ENCODE measurements around the gene SENP6. TPM values are rescaled to one million over a fixed set of nuclear protein-coding genes. Genes with fewer than 3 reads are reported as not detected.

SENP6 gene
- polyA plus RNA-seq, 1 donor (not counting 4 experiments of a cell fraction or from before 2014, with no cell fraction given), result 41.1 TPM

DNA sequence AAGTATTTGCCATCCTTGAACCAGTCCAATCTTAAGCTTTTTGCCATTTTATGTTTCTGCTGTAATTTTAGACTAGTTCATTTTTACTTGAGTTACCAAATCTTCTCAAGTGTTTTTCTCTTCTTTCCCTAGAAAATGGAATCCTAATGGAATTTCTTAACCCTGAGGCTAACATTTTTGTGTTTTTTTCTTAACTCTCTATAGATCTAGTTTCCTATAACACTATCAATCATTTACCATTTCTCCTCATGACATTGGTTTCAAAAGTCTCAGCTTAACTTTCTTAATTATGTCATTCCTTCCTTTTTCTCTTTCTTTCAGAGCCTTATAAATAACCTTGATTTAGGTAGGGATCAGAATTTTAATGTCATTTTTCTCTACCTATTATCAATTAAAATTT, 54.8 kb downstream of the SENP6 start:
- H3K4me1 ChIP-seq (ENCODE audit: control insufficient read depth, extremely low read depth, insufficient read depth, low read length), result no peaks in the 10 kb centered on the region
- dilution Hi-C loops (cut with MboI; ENCODE audit: extremely low pct_ligation_motif_present, low sequenced_read_pairs), result no loop called here
- TF ChIP-seq, protein P1, sequence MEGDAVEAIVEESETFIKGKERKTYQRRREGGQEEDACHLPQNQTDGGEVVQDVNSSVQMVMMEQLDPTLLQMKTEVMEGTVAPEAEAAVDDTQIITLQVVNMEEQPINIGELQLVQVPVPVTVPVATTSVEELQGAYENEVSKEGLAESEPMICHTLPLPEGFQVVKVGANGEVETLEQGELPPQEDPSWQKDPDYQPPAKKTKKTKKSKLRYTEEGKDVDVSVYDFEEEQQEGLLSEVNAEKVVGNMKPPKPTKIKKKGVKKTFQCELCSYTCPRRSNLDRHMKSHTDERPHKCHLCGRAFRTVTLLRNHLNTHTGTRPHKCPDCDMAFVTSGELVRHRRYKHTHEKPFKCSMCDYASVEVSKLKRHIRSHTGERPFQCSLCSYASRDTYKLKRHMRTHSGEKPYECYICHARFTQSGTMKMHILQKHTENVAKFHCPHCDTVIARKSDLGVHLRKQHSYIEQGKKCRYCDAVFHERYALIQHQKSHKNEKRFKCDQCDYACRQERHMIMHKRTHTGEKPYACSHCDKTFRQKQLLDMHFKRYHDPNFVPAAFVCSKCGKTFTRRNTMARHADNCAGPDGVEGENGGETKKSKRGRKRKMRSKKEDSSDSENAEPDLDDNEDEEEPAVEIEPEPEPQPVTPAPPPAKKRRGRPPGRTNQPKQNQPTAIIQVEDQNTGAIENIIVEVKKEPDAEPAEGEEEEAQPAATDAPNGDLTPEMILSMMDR (optimal IDR thresholded peaks at IDR 0.05 in 1 of 3, IDR thresholded peaks at IDR 0.05 in 1 of 3, conservative IDR thresholded peaks at IDR 0.05 in 1 of 3; ENCODE audit: extremely low read depth in 1 of 3, insufficient read depth in 2 of 3, low read length in 3 of 3), result no peak
- TF ChIP-seq EZH2 (IDR thresholded peaks at IDR 0.05; ENCODE audit: low read length), result no peak
- H2AFZ ChIP-seq (ENCODE audit: control insufficient read depth, low read length), result no peak overlapping the region
- no peaks in the 10 kb centered on the region for H4K20me1 ChIP-seq (ENCODE audit: control insufficient read depth, extremely low read depth, insufficient read depth, low read length)
- H3K9ac ChIP-seq (ENCODE audit: control insufficient read depth, extremely low read depth, insufficient read depth, low read length), result no peak overlapping the region
- no peaks in the 10 kb centered on the region for H3K9me1 ChIP-seq (ENCODE audit: control insufficient read depth, extremely low read depth, insufficient read depth, low read length)
- H3K36me3 ChIP-seq (ENCODE audit: control insufficient read depth in 2 of 2, extremely low read depth in 1 of 2, insufficient read depth in 2 of 2, low read length in 2 of 2), result peaks cover 10 to 11% of the 10 kb centered on the region in 2 experiments
- no peak overlapping the region for H3K27ac ChIP-seq (ENCODE audit: control insufficient read depth, insufficient read depth, low read length)
- no peak overlapping the region for H3K4me3 ChIP-seq (ENCODE audit: control insufficient read depth in 2 of 3, extremely low read depth in 1 of 3, insufficient read depth in 2 of 3, low read depth in 1 of 3, low read length in 3 of 3)
- no peak for FAIRE-seq
- no peak for DNase-seq (ENCODE audit: low read depth, low spot score)
- H3K79me2 ChIP-seq (ENCODE audit: control insufficient read depth, insufficient read depth, low read length), result no peaks in the 10 kb centered on the region
- H3K27me3 ChIP-seq (ENCODE audit: control insufficient read depth, extremely low read depth, insufficient read depth, low read length), result no peaks in the 10 kb centered on the region
- no peak overlapping the region for H3K4me2 ChIP-seq (ENCODE audit: control insufficient read depth, extremely low read depth, insufficient read depth, low read depth, low read length)
- no peaks in the 10 kb centered on the region for H3K9me3 ChIP-seq (ENCODE audit: control insufficient read depth, low read depth, low read length)

DNA sequence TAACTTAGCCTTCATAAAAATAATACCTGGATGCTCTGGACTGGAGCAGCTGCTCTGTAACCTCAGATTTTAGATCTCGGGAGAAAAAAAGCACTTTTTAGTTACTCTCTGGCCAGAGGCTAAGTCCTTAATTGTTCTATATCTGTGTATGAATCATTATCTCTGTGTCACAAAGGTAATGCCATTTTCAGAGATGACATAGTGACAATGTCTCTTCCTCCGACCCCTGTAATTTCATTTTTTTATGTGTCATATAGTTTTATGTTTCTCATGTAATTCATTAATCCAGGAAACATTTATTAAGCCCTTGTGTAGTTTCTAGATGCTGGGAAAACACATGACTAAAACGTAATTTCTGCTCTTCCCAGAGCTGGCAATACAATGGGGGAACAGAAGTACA, 55.6 kb downstream of the SENP6 start:
- H3K4me2 ChIP-seq (ENCODE audit: control insufficient read depth, extremely low read depth, insufficient read depth, low read depth, low read length), result no peak overlapping the region
- H3K4me1 ChIP-seq (ENCODE audit: control insufficient read depth, extremely low read depth, insufficient read depth, low read length), result no peaks in the 10 kb centered on the region
- no peak for TF ChIP-seq EZH2 (IDR thresholded peaks at IDR 0.05; ENCODE audit: low read length)
- no peaks in the 10 kb centered on the region for H3K79me2 ChIP-seq (ENCODE audit: control insufficient read depth, insufficient read depth, low read length)
- H3K36me3 ChIP-seq (ENCODE audit: control insufficient read depth in 2 of 2, extremely low read depth in 1 of 2, insufficient read depth in 2 of 2, low read length in 2 of 2), result peaks cover 11 to 12% of the 10 kb centered on the region in 2 experiments
- dilution Hi-C loops (cut with MboI; ENCODE audit: extremely low pct_ligation_motif_present, low sequenced_read_pairs), result no loop called here
- H3K9me1 ChIP-seq (ENCODE audit: control insufficient read depth, extremely low read depth, insufficient read depth, low read length), result no peaks in the 10 kb centered on the region
- H3K9me3 ChIP-seq (ENCODE audit: control insufficient read depth, low read depth, low read length), result no peaks in the 10 kb centered on the region
- H3K27ac ChIP-seq (ENCODE audit: control insufficient read depth, insufficient read depth, low read length), result no peak overlapping the region
- H2AFZ ChIP-seq (ENCODE audit: control insufficient read depth, low read length), result no peak overlapping the region
- no peak overlapping the region for H3K9ac ChIP-seq (ENCODE audit: control insufficient read depth, extremely low read depth, insufficient read depth, low read length)
- no peak overlapping the region for H3K4me3 ChIP-seq (ENCODE audit: control insufficient read depth in 2 of 3, extremely low read depth in 1 of 3, insufficient read depth in 2 of 3, low read depth in 1 of 3, low read length in 3 of 3)
- DNase-seq (ENCODE audit: low read depth, low spot score) (no peak), FAIRE-seq (no peak)
- H3K27me3 ChIP-seq (ENCODE audit: control insufficient read depth, extremely low read depth, insufficient read depth, low read length), result no peaks in the 10 kb centered on the region
- no peaks in the 10 kb centered on the region for H4K20me1 ChIP-seq (ENCODE audit: control insufficient read depth, extremely low read depth, insufficient read depth, low read length)

DNA sequence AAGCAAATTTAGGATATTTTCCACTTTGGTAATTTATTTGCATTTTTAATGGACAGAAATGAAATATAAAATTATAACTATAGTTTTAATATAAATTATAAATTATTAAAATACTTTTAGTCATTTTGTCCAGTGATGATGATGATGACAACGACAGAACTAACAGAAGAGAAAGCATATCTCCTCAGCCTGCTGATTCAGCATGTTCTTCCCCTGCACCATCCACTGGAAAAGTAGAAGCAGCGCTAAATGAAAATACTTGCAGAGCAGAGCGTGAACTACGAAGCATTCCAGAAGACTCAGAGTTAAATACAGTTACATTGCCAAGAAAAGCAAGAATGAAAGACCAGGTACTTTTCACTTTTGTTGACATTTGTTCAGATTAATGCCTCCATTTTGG, 64.9 kb downstream of the SENP6 start:
- no peaks in the 10 kb centered on the region for H3K9me3 ChIP-seq (ENCODE audit: control insufficient read depth, low read depth, low read length)

More for the DNA sequence above, 64.9 kb downstream of the SENP6 start:
- H4K20me1 ChIP-seq (ENCODE audit: control insufficient read depth, extremely low read depth, insufficient read depth, low read length), result no peaks in the 10 kb centered on the region
- dilution Hi-C loops (cut with MboI; ENCODE audit: extremely low pct_ligation_motif_present, low sequenced_read_pairs), result no loop called here
- no peaks in the 10 kb centered on the region for H3K9me1 ChIP-seq (ENCODE audit: control insufficient read depth, extremely low read depth, insufficient read depth, low read length)
- no peaks in the 10 kb centered on the region for H3K27me3 ChIP-seq (ENCODE audit: control insufficient read depth, extremely low read depth, insufficient read depth, low read length)
- H3K9ac ChIP-seq (ENCODE audit: control insufficient read depth, extremely low read depth, insufficient read depth, low read length), result no peak overlapping the region
- no peak overlapping the region for H3K4me3 ChIP-seq (ENCODE audit: control insufficient read depth in 2 of 3, extremely low read depth in 1 of 3, insufficient read depth in 2 of 3, low read depth in 1 of 3, low read length in 3 of 3)
- H2AFZ ChIP-seq (ENCODE audit: control insufficient read depth, low read length), result no peak overlapping the region
- FAIRE-seq (peak; percentile 5), DNase-seq (ENCODE audit: low read depth, low spot score) (no peak)
- TF ChIP-seq, protein P1 (optimal IDR thresholded peaks at IDR 0.05 in 1 of 3, IDR thresholded peaks at IDR 0.05 in 1 of 3, conservative IDR thresholded peaks at IDR 0.05 in 1 of 3; ENCODE audit: extremely low read depth in 1 of 3, insufficient read depth in 2 of 3, low read length in 3 of 3), result no peak
- TF ChIP-seq EZH2 (IDR thresholded peaks at IDR 0.05; ENCODE audit: low read length), result no peak
- peaks cover 5 to 17% of the 10 kb centered on the region in 2 experiments for H3K36me3 ChIP-seq (ENCODE audit: control insufficient read depth in 2 of 2, extremely low read depth in 1 of 2, insufficient read depth in 2 of 2, low read length in 2 of 2)
- no peak overlapping the region for H3K27ac ChIP-seq (ENCODE audit: control insufficient read depth, insufficient read depth, low read length)
- H3K79me2 ChIP-seq (ENCODE audit: control insufficient read depth, insufficient read depth, low read length), result no peaks in the 10 kb centered on the region
- no peak overlapping the region for H3K4me2 ChIP-seq (ENCODE audit: control insufficient read depth, extremely low read depth, insufficient read depth, low read depth, low read length)
- no peaks in the 10 kb centered on the region for H3K4me1 ChIP-seq (ENCODE audit: control insufficient read depth, extremely low read depth, insufficient read depth, low read length)

All from keratinocyte (primary cell).